Measurements from ENCODE around the gene ST6GAL2. TPM values are rescaled to one million over a fixed set of nuclear protein-coding genes. Genes with fewer than 3 reads are reported as not detected.

The ST6GAL2 gene
- total and polyA plus RNA-seq, 9 of the 15 experiments (the other 6 are each of a cell fraction or from before 2014, with no cell fraction given): not detected

DNA sequence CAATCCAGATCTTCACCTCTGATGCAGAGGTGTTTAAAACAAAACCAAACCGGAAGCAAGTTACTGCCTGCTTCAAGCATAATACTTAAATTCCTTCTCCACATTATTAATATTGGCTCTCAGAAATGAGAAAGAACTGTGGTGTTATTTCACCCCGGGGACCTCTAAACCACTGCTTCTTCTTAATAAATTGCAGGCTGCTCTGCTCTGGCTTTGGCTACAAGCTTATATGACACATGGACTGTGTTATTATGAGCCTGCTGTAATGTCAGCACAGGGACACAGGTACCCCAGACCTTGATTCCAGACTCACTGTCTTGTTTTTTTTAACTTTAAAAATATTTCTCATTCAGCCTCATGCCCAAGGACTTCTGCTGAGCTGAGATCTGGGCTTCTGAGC, 45.1 kb downstream of the ST6GAL2 start:
- WGBS (ENCODE audit: insufficient coverage, low coverage, missing lambda C conversion rate): 5% methylated on average over 2 of the region's 2 CpGs
- FAIRE-seq: no peak
- TF ChIP-seq HDAC3 (IDR thresholded peaks at IDR 0.05; ENCODE audit: borderline replicate concordance, partially characterized antibody): no peak
- no peak for TF ChIP-seq CBX3 (IDR thresholded peaks at IDR 0.05; ENCODE audit: borderline replicate concordance in 1 of 2, low read length in 2 of 2)
- TF ChIP-seq, protein P1, sequence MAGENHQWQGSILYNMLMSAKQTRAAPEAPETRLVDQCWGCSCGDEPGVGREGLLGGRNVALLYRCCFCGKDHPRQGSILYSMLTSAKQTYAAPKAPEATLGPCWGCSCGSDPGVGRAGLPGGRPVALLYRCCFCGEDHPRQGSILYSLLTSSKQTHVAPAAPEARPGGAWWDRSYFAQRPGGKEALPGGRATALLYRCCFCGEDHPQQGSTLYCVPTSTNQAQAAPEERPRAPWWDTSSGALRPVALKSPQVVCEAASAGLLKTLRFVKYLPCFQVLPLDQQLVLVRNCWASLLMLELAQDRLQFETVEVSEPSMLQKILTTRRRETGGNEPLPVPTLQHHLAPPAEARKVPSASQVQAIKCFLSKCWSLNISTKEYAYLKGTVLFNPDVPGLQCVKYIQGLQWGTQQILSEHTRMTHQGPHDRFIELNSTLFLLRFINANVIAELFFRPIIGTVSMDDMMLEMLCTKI (IDR thresholded peaks at IDR 0.05; ENCODE audit: partially characterized antibody): no peak
- no peak for TF ChIP-seq CBX2 (IDR thresholded peaks at IDR 0.05; ENCODE audit: insufficient read depth, low read length, poor library complexity, severe bottlenecking)
- no peaks in the 10 kb centered on the region for H3K9me1 ChIP-seq (ENCODE audit: control insufficient read depth, insufficient read depth, low read length)
- ATAC-seq: no peak
- no peak for DNase-seq (ENCODE audit: extremely low read depth in 1 of 4, low spot score in 3 of 4)
- intact Hi-C loops (cut with micrococcal nuclease) (no loop called here), in situ Hi-C loops (cut with MboI) (no loop called here)
- H3K79me2 ChIP-seq (ENCODE audit: control insufficient read depth, insufficient read depth, low read length): no peaks in the 10 kb centered on the region
- no TSS peak for BruUV-seq (replicated peaks)
- H4K20me1 ChIP-seq (replicated peaks; ENCODE audit: control insufficient read depth, insufficient read depth, low read length): no peaks in the 10 kb centered on the region
- no peak overlapping the region for H3K27ac ChIP-seq (ENCODE audit: extremely low read depth, low read depth, low read length)
- CTCF ChIA-PET (ENCODE audit: low intra/inter-chr PET ratio): no interaction called here
- POLR2A ChIA-PET: no interaction called here
- no peak overlapping the region for H3K4me2 ChIP-seq (ENCODE audit: insufficient read depth, low read length)
- no peaks in the 10 kb centered on the region for H3K4me1 ChIP-seq (replicated peaks in 1 of 2; ENCODE audit: control insufficient read depth in 2 of 2, insufficient read depth in 2 of 2, low read length in 2 of 2)
- H2AFZ ChIP-seq (ENCODE audit: low read depth, low read length): no peak overlapping the region
- H3K27me3 ChIP-seq (ENCODE audit: control insufficient read depth in 2 of 2, insufficient read depth in 2 of 2, low read length in 2 of 2): peaks cover 0 to 10% of the 10 kb centered on the region in 2 experiments; a peak in 2 of 5 replicates
- no peaks in the 10 kb centered on the region for H3K9me3 ChIP-seq (replicated peaks; ENCODE audit: control insufficient read depth, insufficient read depth, low read depth, low read length)
- H3K9ac ChIP-seq (ENCODE audit: insufficient read depth in 1 of 2, low read depth in 2 of 2, low read length in 2 of 2): no peak overlapping the region
- no peak overlapping the region for H3K4me3 ChIP-seq
- H3K36me3 ChIP-seq (ENCODE audit: control insufficient read depth, insufficient read depth, low read length): no peaks in the 10 kb centered on the region
